Renal cortex interstitium (tissue), 11 donors: ENCODE measurements around the gene TMEFF2. TPM values are rescaled to one million over a fixed set of nuclear protein-coding genes. Genes with fewer than 3 reads are reported as not detected.

Source experiments
- DNase-seq, 11 donors: peaks; one replicate each; pipeline ENCODE4 v3.0.0-alpha.2; 2013; ENCODE audit warnings: low read depth in 9 of 11, low spot score in 4 of 11; ENCODE audit errors: extremely low read depth in 1 of 11
- polyA plus RNA-seq, 3 donors: library from polyadenylated mRNA; unstranded; fragments of 120-200 nt; gene quantifications; one replicate each; pipeline ENCODE4 v1.2.1, GENCODE V29; 2013; ENCODE audit not compliant: insufficient read length in 3 of 3

Gene TMEFF2
- polyA plus RNA-seq, 3 donors = 9.0 to 15.6 (median 10.9) TPM

DNA sequence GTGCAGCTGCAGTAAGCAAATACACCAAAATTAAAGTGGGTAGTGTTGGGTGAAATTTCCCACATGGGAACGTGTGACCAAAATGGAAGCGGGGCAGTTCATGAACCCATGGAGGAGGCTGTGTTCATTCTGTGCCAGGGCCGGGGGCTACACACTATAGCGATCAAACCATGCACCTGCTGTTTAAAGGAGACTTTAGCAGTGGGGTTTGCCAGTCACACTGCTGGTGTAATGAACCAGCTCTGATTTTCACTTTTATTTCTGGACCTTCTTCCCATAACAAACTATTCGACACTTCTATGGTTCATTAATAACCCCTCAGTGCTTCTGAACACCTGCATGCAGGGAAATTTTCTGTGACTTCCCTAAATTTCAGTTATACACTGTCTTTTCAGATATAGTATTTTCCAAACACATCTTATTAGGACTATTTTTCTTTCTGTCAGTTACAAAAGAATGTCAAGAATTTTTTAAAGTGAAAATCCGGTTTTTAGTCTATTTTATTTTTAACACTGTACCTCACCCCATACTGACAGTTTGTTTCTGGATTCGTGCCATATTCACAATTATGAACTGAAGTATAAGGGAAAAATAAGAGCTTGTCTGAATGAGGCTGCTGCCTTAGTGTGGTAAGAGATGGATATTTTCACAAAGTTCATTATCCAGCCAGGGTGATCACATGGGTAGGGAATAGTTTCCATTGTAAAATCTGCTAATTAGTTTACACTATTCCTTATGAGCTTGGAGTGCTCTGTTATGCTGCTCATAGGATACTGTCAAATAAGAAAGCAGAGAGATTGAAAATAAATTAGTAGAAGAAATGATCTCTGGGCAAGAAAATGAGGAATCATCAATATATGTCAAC is 236.5 kb downstream of the TMEFF2 start:
- DNase-seq = no peak

DNA sequence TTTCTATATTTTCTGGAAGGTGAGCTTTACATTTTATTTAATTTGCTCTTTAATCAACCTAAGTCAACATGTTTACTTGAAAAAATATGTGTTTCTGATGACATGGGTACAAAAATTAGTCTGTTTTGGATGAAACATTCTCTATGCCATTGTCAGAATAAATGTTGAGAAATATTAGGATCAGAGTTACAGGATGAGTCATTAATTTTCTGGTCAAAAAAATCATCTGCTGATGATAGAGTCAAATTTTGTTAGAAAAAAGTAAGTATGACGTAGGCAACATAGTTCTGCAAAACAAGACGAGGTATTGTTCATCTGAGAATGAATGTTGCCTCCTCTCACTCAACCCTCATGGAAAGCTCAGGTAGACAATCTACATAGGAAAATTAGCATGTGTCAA is 240.3 kb downstream of the TMEFF2 start:
- DNase-seq = no peak

DNA sequence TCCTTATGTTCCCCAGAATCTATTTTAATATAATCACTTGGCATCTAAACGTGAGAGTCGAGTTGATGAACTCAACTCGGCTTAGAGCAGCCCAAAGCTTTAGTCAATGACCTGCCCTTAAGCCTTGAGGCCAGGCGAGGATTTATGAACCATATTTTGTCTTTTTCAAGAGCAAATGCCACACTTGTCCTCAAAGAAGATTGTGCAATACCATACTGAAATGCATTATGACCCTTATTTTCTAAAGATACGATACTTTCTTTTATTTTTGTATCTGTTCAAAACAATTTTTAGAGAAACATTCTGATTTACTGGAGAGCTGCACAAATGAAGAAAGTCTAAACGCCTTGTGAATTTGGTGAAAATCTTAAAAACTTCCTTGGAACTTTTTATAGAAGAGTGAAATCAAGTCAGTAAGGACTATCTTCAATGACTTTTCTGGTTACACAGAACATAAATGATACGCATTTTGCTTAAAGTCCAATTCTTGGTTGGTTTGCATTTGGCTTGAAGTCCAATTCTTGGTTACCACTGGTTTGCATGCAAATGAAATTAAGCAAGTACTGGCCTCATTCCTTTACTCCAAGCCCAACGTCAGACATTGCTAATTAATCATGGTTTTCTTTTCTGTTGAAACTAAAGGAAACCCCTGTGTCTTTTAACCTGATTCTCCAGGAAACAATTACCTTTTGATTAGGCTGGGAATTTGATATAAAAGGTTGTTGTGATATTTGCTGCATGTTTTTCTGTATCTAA is 242.0 kb downstream of the TMEFF2 start:
- no peak for DNase-seq

DNA sequence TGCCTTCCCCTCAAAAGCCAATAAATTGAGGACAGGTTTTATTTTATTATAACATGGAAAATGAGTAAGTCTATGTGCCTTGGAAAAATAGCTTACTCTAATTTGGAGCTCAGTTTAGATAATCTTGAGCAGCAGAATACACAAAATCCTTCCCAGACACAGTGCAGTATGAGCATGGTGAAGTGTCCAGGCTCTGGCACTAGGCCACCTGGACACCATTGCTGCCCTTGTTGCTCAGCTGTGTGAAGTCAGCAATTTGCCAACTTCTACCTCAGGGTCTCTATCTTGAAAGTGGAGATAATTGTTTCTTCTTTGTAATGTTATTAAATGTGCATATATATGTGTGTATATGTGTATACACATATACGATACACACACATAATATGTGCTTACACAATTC is 242.9 kb downstream of the TMEFF2 start:
- DNase-seq = no peak

DNA sequence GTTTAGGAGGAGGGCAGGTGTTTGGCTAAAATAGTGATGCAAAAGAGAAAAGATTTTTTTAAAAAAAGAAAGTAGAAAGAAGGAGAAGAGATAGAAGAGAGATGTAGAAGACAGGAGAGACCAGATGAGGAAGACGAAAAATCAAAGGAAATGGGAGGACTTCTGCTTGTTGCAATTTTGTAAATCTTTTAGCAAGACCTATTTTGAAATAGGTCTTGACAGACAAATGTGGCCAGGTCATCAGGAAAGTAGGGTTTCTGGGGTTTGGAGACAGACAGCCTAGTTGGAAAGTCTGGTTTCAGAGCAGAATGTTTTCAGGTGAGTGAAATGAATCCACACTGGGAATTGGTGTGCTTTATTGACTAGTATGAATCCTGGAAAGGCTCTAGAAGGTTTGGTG is 243.4 kb downstream of the TMEFF2 start:
- DNase-seq = no peak

DNA sequence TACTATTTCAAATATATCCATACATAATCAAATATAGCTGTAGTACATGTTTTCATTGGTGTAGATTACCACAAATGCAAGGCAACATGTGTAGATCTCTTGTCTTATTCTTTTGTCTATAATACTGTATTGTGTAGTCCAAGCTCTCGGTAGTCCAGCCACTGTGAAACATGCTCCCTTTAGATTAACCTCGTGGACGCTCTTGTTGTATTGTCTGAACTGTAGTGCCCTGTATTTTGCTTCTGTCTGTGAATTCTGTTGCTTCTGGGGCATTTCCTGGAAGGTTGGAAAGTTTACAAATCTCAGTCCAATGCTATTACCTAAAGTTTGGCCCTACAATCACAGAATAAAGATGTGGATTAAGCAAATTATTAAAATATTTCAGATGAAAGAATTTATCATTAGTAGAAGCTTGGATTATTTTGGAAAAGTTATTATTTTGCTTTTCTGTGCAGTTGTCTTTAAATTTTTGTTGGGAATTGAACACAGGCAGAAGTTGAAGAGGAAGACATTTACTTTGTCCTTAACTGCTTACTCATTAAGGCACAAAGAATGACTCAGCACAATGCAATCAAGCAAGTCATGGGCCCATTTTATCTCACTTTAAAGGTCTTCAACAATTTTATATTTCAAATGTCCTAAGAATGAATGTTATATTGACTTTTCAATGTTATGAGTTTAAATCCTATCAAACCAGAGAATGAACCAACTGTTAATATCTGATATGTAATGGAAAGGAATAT is 244.4 kb downstream of the TMEFF2 start:
- DNase-seq = no peak

DNA sequence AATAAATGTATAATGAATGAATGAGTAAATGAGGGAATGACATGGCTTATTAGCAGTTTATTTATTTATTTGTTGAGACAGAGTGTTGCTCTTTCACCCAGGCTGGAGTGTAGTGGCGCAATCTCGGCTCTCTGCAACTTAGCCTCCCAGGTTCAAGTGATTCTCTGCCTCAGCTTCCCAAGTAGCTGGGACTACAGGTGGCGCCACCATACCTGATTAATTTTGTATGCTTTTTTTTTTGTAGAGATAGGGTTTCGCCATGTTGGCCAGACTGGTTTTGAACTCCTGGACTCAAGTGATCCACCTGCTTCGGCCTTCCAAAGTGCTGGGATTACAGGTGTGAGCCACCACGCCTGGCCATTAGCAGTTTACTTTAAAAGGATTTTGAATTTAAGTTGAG is 247.5 kb downstream of the TMEFF2 start:
- no peak for DNase-seq

DNA sequence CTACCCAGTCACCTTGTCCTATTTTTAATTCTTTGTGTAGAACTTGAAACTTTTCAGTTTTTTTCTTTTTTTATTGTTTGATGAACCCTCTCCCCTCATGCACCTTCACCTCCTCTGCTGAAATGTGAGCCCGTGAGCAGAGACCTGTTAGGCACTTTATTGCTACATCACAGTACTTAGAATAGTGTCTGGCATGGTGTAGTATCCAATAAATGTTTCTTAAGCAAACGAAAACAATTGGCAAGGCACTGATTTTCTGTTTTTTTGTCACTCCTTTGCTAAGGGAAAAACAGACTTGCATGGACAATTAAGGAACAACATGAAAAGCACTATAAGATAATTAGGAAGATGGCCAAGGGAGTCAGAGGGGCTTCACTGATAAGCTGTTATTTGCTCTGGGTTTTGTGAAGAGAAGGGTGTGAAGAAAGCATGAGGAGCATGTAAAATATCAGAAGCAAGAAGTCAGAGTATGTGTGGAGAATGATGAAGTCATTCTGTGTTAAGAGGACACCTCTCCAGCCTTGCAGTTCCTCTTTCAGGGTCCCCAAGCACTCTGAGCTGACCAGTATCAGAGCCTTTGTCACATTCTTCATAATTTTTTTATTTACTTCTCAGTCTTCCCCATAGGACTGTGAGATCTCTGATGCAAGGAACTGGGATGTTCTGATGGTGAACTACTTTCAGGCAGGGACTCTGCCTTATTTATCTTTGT is 248.1 kb downstream of the TMEFF2 start:
- DNase-seq = no peak

DNA sequence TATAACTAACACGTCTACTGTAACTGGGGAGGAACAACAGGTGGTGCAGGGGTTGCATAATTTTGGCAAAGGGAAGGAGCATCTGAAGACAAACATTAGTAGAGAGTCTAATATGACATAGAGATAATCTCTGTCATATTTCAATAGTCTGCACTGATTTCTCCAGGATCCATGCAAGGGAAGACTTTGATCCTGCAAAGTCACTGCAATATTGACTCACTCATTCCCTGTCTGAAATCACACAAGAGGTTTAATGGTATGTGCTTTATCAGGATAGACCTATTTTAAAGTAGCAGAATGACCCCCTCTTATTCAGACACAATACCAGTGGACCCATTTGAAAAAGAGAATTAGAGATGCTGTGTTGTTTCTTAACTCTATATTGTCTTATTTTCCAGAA is 249.1 kb downstream of the TMEFF2 start:
- DNase-seq = no peak

DNA sequence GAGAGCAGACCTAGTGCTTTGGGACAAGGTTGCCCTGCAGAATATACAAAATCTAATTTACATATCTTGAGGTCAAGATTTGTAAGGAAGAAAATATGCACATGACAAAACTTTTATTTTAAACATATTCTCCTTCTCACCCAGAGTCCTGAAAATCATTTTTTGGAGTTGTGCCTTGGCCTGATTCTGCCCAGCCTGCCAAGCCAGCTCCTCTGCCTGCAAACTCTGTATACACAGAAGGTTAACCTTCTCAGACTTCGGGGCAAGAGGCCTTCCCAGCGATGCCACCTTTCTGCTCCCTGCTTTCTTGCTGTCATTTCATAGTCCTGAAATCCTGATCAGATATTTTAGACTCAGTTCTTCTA is 252.0 kb downstream of the TMEFF2 start:
- no peak for DNase-seq

DNA sequence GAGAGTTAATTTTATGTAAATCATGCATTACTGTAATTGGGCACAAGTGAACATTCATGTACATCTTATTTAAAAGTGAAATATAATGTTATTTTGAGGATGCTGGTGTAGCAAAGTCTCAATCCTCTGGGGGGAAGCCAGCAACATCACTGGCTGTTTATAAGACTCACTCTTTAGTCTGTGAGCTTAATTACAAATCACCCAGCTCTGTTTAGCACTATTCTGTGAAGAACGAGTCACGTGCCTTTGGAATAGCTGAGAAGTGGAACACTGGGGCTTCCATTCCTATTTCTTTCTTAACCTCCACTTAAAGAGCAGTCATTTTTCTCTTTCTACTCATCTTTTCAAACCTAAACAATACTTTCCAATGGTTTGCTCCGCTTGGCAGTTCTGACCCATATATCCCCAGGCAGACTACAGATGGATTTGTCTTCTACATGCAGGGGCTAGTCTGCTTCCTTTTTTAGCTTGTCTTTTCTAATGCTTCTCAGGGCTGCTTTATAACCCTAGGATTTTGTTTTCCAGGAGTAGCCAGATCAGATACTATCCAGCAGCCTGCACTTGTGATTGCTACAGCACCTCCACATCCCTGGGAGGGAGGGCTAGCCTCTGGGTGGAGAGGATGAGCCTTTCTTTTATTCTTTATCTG is 252.5 kb downstream of the TMEFF2 start:
- no peak for DNase-seq

DNA sequence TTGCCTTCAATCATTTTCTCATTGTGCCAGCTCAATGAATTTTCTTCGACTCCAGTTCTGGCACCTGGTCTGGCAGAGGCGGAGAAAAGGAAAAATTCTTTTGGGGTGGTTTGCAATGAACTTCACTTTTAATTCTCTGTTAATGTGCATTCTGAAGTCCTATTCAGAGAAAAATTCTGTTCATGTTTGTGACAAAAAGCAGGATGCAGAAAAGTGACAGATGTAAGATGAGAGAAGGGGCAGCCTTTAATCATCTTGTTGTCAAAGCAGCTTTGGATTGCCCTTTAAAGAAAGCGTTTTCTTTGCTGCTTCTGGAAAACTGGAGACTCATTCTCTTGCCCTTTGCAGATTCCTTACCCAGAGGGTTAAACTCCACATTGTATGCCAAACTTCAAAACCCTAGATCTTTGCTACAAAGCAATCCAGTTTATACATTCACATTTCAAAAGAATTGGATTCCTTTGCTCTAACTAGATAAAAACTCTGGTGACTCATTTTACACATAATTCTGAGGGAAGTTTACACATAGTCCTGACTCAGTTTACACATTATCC is 253.3 kb downstream of the TMEFF2 start:
- no peak for DNase-seq

DNA sequence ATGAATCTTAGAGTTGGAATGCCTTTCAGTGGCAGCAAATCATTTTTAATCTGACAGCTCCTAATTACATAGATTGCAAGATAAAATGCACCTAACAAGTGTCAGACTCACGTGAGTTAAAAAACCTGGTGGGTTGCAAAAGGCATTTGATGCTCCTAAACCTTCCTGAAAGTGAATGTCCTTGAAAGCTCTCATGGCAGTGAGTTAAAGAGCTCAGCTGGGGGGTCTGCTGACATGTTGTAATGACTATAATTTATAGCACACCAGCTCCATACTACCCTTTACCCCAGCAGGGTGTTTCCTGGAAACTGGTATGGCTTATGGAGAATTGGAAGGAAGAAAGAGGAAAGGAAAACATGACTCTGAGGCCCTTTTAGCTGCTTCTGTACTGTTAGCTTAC is 256.0 kb downstream of the TMEFF2 start:
- DNase-seq = no peak

DNA sequence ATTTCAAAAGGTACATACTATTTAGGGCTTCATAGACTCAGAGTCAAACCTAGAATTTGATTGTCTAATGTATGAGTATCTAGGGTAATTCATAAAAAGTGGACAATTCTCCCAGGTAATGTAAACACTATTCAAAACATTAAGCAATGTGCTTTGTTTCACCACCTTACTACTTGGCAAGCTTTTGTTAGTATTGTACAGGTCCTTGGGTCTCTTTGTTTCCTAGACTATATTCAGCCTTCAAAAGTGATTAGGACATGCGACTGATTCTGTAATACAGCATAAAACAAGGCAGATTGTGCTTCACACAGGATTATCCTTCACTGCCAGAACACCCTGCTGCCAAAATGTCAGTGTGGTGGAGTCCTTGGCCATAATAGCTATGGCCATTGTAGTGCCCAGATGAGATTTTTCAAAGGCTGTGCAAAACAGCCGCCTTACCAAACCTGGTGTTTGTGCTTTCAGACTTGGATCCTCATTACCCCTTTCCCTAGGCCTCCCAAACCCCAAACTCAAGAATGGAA is 257.8 kb downstream of the TMEFF2 start:
- no peak for DNase-seq

DNA sequence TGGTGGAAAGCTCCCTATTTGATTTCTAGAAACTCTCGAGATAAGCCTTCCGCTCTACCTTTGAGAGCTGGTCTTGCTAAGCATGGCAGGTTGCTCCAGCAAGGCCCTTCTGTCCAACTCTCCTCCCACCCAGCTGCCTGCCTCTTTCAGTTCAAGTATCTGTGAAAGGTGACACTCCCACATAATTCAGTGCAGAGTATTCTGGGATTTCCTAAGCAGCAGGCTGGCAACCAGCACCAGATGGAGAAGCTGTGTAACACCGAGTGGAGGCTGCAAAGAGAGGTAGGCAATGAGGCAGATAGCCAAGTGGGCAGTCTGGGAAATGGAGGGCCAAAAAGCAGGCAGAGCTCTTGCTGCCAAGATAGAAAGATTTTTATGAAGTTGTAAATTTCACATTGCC is 259.5 kb downstream of the TMEFF2 start:
- no peak for DNase-seq

DNA sequence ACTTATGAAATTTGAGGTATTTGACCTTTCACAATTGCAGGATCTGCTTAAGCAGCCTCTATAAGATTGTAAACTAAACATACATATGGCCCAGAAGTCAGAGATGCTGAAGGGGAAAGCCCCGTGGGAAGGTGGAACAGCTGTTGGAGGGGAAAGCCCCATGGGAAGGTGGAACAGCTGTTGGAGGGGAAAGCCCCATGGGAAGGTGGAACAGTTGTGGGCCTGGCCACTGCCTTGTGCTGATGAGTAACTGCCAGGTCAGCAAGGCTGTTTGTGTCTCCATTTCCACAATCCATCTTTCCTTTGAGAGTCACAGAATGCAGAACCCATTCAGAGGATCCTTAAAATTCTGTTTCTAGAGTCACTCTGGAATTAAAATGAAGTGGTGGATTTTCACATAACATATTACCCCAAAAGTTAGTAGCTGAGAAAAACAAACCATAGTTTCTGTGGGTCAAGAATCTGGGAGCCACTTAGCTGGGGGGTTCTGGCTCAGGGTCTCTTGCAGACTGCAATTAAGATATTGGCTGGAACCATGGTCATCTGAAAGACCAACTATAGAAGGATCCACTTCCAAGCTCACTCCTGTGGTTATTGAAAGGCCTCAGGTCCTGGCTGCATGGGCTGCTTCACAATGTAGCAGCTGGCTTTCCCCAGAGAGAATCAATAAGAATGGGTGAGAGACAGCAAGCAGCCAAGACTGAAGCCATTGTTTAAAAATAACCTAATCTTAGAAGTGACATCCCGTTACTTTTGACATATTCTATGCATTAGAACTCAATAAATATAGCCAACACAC is 261.2 kb downstream of the TMEFF2 start:
- no peak for DNase-seq

DNA sequence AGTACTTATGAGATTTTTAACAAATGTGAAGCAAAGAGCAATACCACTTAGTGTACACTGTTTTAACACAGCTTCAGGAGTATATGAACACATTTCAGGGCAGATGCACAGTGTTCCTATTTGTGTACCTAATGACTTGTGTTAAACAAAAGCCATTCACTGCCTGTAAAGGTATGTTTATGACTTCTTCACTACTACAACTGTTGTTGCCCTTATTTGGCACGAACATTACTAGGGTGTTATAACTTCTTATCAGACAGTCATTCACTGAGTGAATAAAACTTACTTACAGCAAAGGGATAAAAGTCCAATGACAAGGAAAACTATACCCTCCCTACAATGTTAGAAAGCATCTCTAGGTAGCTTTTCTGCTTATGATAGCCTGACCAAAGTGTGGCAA is 262.4 kb downstream of the TMEFF2 start:
- DNase-seq = no peak

DNA sequence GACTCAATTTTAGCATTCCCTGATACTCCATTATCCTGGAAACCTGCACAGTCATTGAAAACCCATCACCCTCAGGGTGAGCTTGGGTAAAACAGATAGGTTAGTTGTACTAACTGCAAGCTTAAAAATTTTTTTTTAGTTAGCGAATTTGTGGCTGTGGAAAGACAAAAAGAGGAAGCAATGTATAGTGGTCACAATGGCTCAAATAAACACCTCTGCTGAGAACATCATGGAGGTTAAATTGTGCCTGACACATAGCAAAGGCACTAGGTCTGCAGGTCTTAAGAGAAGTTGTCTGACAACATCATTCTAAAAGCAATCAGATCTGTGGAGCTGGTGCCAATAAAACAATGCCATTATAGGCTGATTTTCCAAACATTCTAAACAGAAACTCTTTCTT is 263.4 kb downstream of the TMEFF2 start:
- no peak for DNase-seq
